GM23248 (cell line): Measurements from ENCODE around the gene AGO3. TPM values are rescaled to one million over a fixed set of nuclear protein-coding genes. Genes with fewer than 3 reads are reported as not detected.

Experiments
- DNase-seq: peaks from one replicate; pipeline ENCODE4 v3.0.0-alpha.2; 2015
- H2AFZ ChIP-seq: fragments of 200-600 bp; sonication (generic); 2 replicates; pipeline ENCODE4 v1.6.1; 2016; ENCODE audit warnings: antibody characterized with exemption
- H3F3A ChIP-seq: fragments of 200-600 bp; sonication (generic); 2 replicates; pipeline ENCODE4 v1.6.1; 2016; ENCODE audit warnings: mild to moderate bottlenecking, antibody characterized with exemption, mixed run types; ENCODE audit not compliant: insufficient read depth
- H3K27ac ChIP-seq: fragments of 200-600 bp; sonication (generic); 2 replicates; pipeline ENCODE4 v1.5.1; 2016; ENCODE audit warnings: mild to moderate bottlenecking
- H3K27me3 ChIP-seq: fragments of 200-600 bp; sonication (generic); replicated peaks from 2 replicates; pipeline ENCODE4 v1.6.1; 2016; ENCODE audit warnings: mild to moderate bottlenecking; ENCODE audit not compliant: insufficient read depth
- H3K36me3 ChIP-seq: fragments of 200-600 bp; sonication (generic); 2 replicates; pipeline ENCODE4 v1.6.1; 2016; ENCODE audit warnings: low read depth, mild to moderate bottlenecking
- H3K4me1 ChIP-seq: fragments of 200-600 bp; sonication (generic); 2 replicates; pipeline ENCODE4 v1.6.1; 2016; ENCODE audit warnings: mild to moderate bottlenecking; ENCODE audit not compliant: insufficient read depth
- H3K4me2 ChIP-seq: fragments of 200-600 bp; sonication (generic); one replicate; pipeline ENCODE4 v1.6.1; 2016; ENCODE audit warnings: mild to moderate bottlenecking; ENCODE audit not compliant: unreplicated experiment
- H3K4me3 ChIP-seq: fragments of 200-600 bp; sonication (generic); 2 replicates; pipeline ENCODE4 v1.5.1; 2016; ENCODE audit warnings: mild to moderate bottlenecking
- H3K79me2 ChIP-seq: fragments of 200-600 bp; sonication (generic); 2 replicates; pipeline ENCODE4 v1.6.1; 2016; ENCODE audit warnings: mild to moderate bottlenecking; ENCODE audit not compliant: insufficient read depth
- H3K9ac ChIP-seq: fragments of 200-600 bp; sonication (generic); 2 replicates; pipeline ENCODE4 v1.6.1; 2016; ENCODE audit warnings: mild to moderate bottlenecking
- H3K9me2 ChIP-seq: fragments of 200-600 bp; sonication (generic); 2 replicates; pipeline ENCODE4 v1.6.1; 2016; ENCODE audit warnings: mixed run types, mild to moderate bottlenecking, moderate library complexity; ENCODE audit not compliant: insufficient read depth
- H3K9me3 ChIP-seq: fragments of 200-600 bp; sonication (generic); one replicate; pipeline ENCODE4 v1.6.1; 2017; ENCODE audit warnings: low read depth
- H4K20me1 ChIP-seq: fragments of 200-600 bp; sonication (generic); 2 replicates; pipeline ENCODE4 v1.6.0; 2016; ENCODE audit not compliant: insufficient read depth
- EZH2 ChIP-seq: fragments of 200-600 bp; sonication (generic); IDR thresholded peaks from 2 replicates; pipeline ENCODE4 v1.6.1; 2018; ENCODE audit warnings: antibody characterized with exemption, mild to moderate bottlenecking; ENCODE audit not compliant: insufficient read depth, poor library complexity, severe bottlenecking
- EZH2phosphoT487 ChIP-seq: fragments of 200-600 bp; sonication (generic); IDR thresholded peaks from 2 replicates; pipeline ENCODE4 v1.6.1; 2018; ENCODE audit warnings: antibody characterized with exemption, moderate library complexity, mild to moderate bottlenecking, low read depth; ENCODE audit not compliant: insufficient read depth
- WGBS, 2 experiments: methylation state at CpG; one replicate each; pipeline ENCODE4 v1.1.6; 2015 to 2017; ENCODE audit warnings: low lambda C conversion rate in 2 of 2, low coverage in 1 of 2; ENCODE audit errors: missing lambda C conversion rate in 2 of 2; 5-methylcytosine and 5-hydroxymethylcytosine counted together
- in situ Hi-C: fragments of 300-500 bp; cut with MboI; formaldehyde crosslinking; loops from 2 replicates; pipeline ENCODE4 v1.15.0; 2020
- polyA plus RNA-seq: library from polyadenylated mRNA; unstranded; fragments of >200 nt; fragmentation: Nextera tagmentation; extraction: Ambion mirVana; gene quantifications from 2 replicates; pipeline ENCODE4 v1.2.1, GENCODE V29; 2016
- total RNA-seq: library from RNA; depleted of rRNA; stranded (reverse); fragments of >200 nt; shearing (Covaris generic); gene quantifications from 2 replicates; pipeline ENCODE4 v1.2.3, GENCODE V29; 2014

Gene AGO3
- total and polyA plus RNA-seq, 2 experiments from 2014 or later: 7.9 to 14.2 TPM

- Histone ChIP-seq H4K20me1 (no peaks in the 10 kb centered on the region), H3K27me3 (no peaks in the 10 kb centered on the region), H2AFZ (peak overlapping the region; percentile 51; the same call in 1 of the 2 replicates), H3F3A (0 out of 2 replicates have a peak, but pooled peaks cover 3% of the 10 kb centered on the region), H3K4me3 (no peak overlapping the region), H3K4me1 (peaks cover 13% of the 10 kb centered on the region), H3K9ac (peak overlapping the region; percentile 54), H3K9me3 (no peaks in the 10 kb centered on the region), H3K79me2 (no peaks in the 10 kb centered on the region), H3K4me2 (no peak overlapping the region), H3K27ac (peak overlapping the region; percentile 54), H3K9me2 (no peaks in the 10 kb centered on the region), H3K36me3 (no peaks in the 10 kb centered on the region)
- DNase-seq: peak; percentile 90
- TF ChIP-seq EZH2: no peak
- no peak for TF ChIP-seq EZH2phosphoT487
- in situ Hi-C loops: loop anchor here (10.0 kb wide), 1 partner anchor 186 kb away; no protein-coding TSS in a partner anchor
- 63 to 73% methylated on average over 6 to 11 of the region's 11 CpGs for WGBS, 2 experiments
Observed at GRCh38 chr1:36109041-36109679, 178.3 kb downstream of the AGO3 start.

- Histone ChIP-seq H3K27ac (no peak overlapping the region), H3K36me3 (no peaks in the 10 kb centered on the region), H3K9ac (no peak overlapping the region), H3K27me3 (no peaks in the 10 kb centered on the region), H2AFZ (no peak overlapping the region; the same call in 1 of the 2 replicates), H3K4me2 (no peak overlapping the region), H3K9me2 (no peaks in the 10 kb centered on the region), H3F3A (peaks cover 8% of the 10 kb centered on the region), H3K4me1 (peaks cover 27% of the 10 kb centered on the region), H3K79me2 (no peaks in the 10 kb centered on the region), H3K4me3 (no peak overlapping the region), H4K20me1 (no peaks in the 10 kb centered on the region), H3K9me3 (no peaks in the 10 kb centered on the region)
- WGBS, 2 experiments: 17 to 29% methylated on average over 3 to 4 of the region's 4 CpGs
- no peak for TF ChIP-seq EZH2
- TF ChIP-seq EZH2phosphoT487: no peak
- in situ Hi-C loops: no loop called here
- no peak for DNase-seq
Observed at GRCh38 chr1:36111151-36111550, 180.2 kb downstream of the AGO3 start.

GRCh38 chr1:36112823-36113222 is 181.9 kb downstream of the AGO3 start:
- H3K79me2 ChIP-seq: no peaks in the 10 kb centered on the region
- no peaks in the 10 kb centered on the region for H3K9me3 ChIP-seq
- no peak for DNase-seq
- H3K27ac ChIP-seq: no peak overlapping the region
- H3K4me1 ChIP-seq: peaks cover 34% of the 10 kb centered on the region
- in situ Hi-C loops: no loop called here
- no peak overlapping the region for H2AFZ ChIP-seq
- TF ChIP-seq EZH2 (no peak), EZH2phosphoT487 (no peak)
- peaks cover 22% of the 10 kb centered on the region for H3F3A ChIP-seq
- H3K4me2 ChIP-seq: no peak overlapping the region
- 90 to 94% methylated on average over 9 of the region's 9 CpGs for WGBS, 2 experiments
- no peaks in the 10 kb centered on the region for H4K20me1 ChIP-seq
- H3K9me2 ChIP-seq: no peaks in the 10 kb centered on the region
- H3K9ac ChIP-seq: no peak overlapping the region
- no peak overlapping the region for H3K4me3 ChIP-seq
- no peaks in the 10 kb centered on the region for H3K36me3 ChIP-seq
- H3K27me3 ChIP-seq: no peaks in the 10 kb centered on the region

GRCh38 chr1:36114371-36114770 is 183.5 kb downstream of the AGO3 start:
- Histone ChIP-seq H3K79me2 (no peaks in the 10 kb centered on the region), H4K20me1 (no peaks in the 10 kb centered on the region), H3K9me3 (no peaks in the 10 kb centered on the region), H3K4me2 (peak overlapping the region; percentile 57), H3K9ac (peak overlapping the region; percentile 78), H3K4me3 (no peak overlapping the region; the same call in 1 of the 2 replicates), H3K9me2 (no peaks in the 10 kb centered on the region), H2AFZ (peak overlapping the region; percentile 50; the same call in 1 of the 2 replicates), H3K27ac (peak overlapping the region; percentile 93; the same call in 1 of the 2 replicates), H3F3A (peaks cover 22% of the 10 kb centered on the region), H3K27me3 (no peaks in the 10 kb centered on the region), H3K36me3 (no peaks in the 10 kb centered on the region), H3K4me1 (peaks cover 25% of the 10 kb centered on the region)
- WGBS, 2 experiments: 73 to 77% methylated on average over 5 of the region's 5 CpGs
- in situ Hi-C loops: no loop called here
- TF ChIP-seq EZH2 (no peak), EZH2phosphoT487 (no peak)
- no peak for DNase-seq
